HEK293 (cell line): ENCODE measurements around the gene SAMD1.

Experiments
- BCL11A ChIP-seq: fragments of 450-650 bp; formaldehyde crosslinking; IDR thresholded peaks from 2 replicates; pipeline ENCODE4 v1.5.1; 2016; ENCODE audit warnings: low read depth, missing biosample characterization, missing genetic modification characterization
- HOXA7 ChIP-seq: sonication (generic); formaldehyde crosslinking; IDR thresholded peaks from 2 replicates; pipeline ENCODE4 v1.8.1; 2022; ENCODE audit warnings: missing genetic modification reagents, borderline replicate concordance
- INSM2 ChIP-seq: fragments of 450-650 bp; formaldehyde crosslinking; IDR thresholded peaks from 2 replicates; pipeline ENCODE4 v1.5.1; 2016; ENCODE audit warnings: missing biosample characterization, missing genetic modification characterization
- PRDM6 ChIP-seq: fragments of 450-650 bp; formaldehyde crosslinking; IDR thresholded peaks from 2 replicates; pipeline ENCODE4 v1.5.1; 2017; ENCODE audit warnings: missing biosample characterization, missing genetic modification characterization
- ZBTB11 ChIP-seq: fragments of 450-650 bp; formaldehyde crosslinking; conservative IDR thresholded peaks from 2 replicates; pipeline ENCODE4 v1.5.1; 2016; ENCODE audit warnings: low read depth, missing biosample characterization, missing genetic modification characterization
- ZBTB26 ChIP-seq: fragments of 450-650 bp; formaldehyde crosslinking; optimal IDR thresholded peaks from 2 replicates; pipeline ENCODE3; 2016; ENCODE audit warnings: missing biosample characterization, mild to moderate bottlenecking, missing genetic modification characterization
- ZNF10 ChIP-seq: fragments of 450-650 bp; formaldehyde crosslinking; IDR thresholded peaks from 2 replicates; pipeline ENCODE4 v1.5.1; 2017; ENCODE audit warnings: missing biosample characterization, missing genetic modification characterization
- ZNF138 ChIP-seq: fragments of 450-650 bp; formaldehyde crosslinking; IDR thresholded peaks from 2 replicates; pipeline ENCODE4 v1.5.1; 2016; ENCODE audit warnings: missing biosample characterization, missing genetic modification characterization, borderline replicate concordance
- ZNF19 ChIP-seq: fragments of 450-650 bp; formaldehyde crosslinking; IDR thresholded peaks from 2 replicates; pipeline ENCODE4; 2016; ENCODE audit warnings: missing biosample characterization, missing genetic modification characterization, low read depth
- ZNF239 ChIP-seq: fragments of 450-650 bp; formaldehyde crosslinking; IDR thresholded peaks from 2 replicates; pipeline ENCODE4 v1.5.1; 2016; ENCODE audit warnings: missing biosample characterization, missing genetic modification characterization
- ZNF362 ChIP-seq: fragments of 450-650 bp; formaldehyde crosslinking; IDR thresholded peaks from 2 replicates; pipeline ENCODE4 v1.5.1; 2016; ENCODE audit warnings: missing biosample characterization, missing genetic modification characterization
- ZNF513 ChIP-seq: fragments of 450-650 bp; IDR thresholded peaks from 2 replicates; pipeline ENCODE4 v1.5.1; 2018; ENCODE audit warnings: missing biosample characterization, missing genetic modification characterization
- ZNF639 ChIP-seq: fragments of 450-650 bp; formaldehyde crosslinking; IDR thresholded peaks from 2 replicates; pipeline ENCODE4 v1.5.1; 2016; ENCODE audit warnings: missing biosample characterization, missing genetic modification characterization
- ZNF658 ChIP-seq: fragments of 450-650 bp; formaldehyde crosslinking; IDR thresholded peaks from 2 replicates; pipeline ENCODE4; 2016; ENCODE audit warnings: missing biosample characterization, missing genetic modification characterization
- ZNF707 ChIP-seq: fragments of 450-650 bp; formaldehyde crosslinking; IDR thresholded peaks from 2 replicates; pipeline ENCODE4 v1.5.1; 2016; ENCODE audit warnings: missing biosample characterization, missing genetic modification characterization

SAMD1 gene

GRCh38 chr19:14116918-14117578 lies 26.5 kb upstream of the SAMD1 start (continued):
- TF ChIP-seq ZBTB11 (tag by site-specific recombination), result no peak
- no peak for TF ChIP-seq ZNF362 (tag by site-specific recombination)
- no peak for TF ChIP-seq ZNF19
- peak; percentile 12 for TF ChIP-seq ZBTB26 (tag by site-specific recombination)
- no peak for TF ChIP-seq PRDM6 (tag by site-specific recombination)
- no peak for TF ChIP-seq ZNF658 (tag by site-specific recombination)
- TF ChIP-seq ZNF639 (tag by site-specific recombination), result 0 out of 2 replicates have a peak, but pooled peaks have one; percentile 23
- no peak for TF ChIP-seq ZNF10 (tag by site-specific recombination)
- TF ChIP-seq ZNF707 (tag by site-specific recombination), result no peak
- TF ChIP-seq ZNF513 (tag by site-specific recombination), result no peak
- no peak for TF ChIP-seq BCL11A (tag by site-specific recombination)
- TF ChIP-seq INSM2 (tag by site-specific recombination), result no peak
- TF ChIP-seq ZNF138 (tag by site-specific recombination), result no peak
- no peak for TF ChIP-seq ZNF239
- TF ChIP-seq HOXA7 (CRISPR knock-in tag), result no peak
